Fibroblast of lung (primary cell): ENCODE data around the gene OLFML1. TPM values are rescaled to one million over a fixed set of nuclear protein-coding genes. Genes with fewer than 3 reads are reported as not detected.

ENCODE experiments used
- DNase-seq, 2 donors: peaks; one replicate each; pipeline versions ENCODE4 v3.0.0 to v3.0.0-alpha.2; 2010; ENCODE audit warnings: low read depth in 2 of 2
- H2AFZ ChIP-seq: 2 replicates; pipeline ENCODE4 v1.5.1; 2012; ENCODE audit warnings: low read length, control low read depth, inconsistent platforms
- H3K27ac ChIP-seq: 2 replicates; pipeline ENCODE4 v1.5.1; 2011; ENCODE audit warnings: low read length, control low read depth; ENCODE audit not compliant: insufficient read depth
- H3K27me3 ChIP-seq: 2 replicates; pipeline ENCODE4 v1.5.1; 2011; ENCODE audit warnings: mild to moderate bottlenecking, low read length; ENCODE audit not compliant: control insufficient read depth, insufficient read depth
- H3K36me3 ChIP-seq: 2 replicates; pipeline ENCODE4 v1.5.1; 2011; ENCODE audit warnings: low read length; ENCODE audit not compliant: control insufficient read depth, insufficient read depth
- H3K4me1 ChIP-seq: 2 replicates; pipeline ENCODE4 v1.5.1; 2011; ENCODE audit warnings: low read length; ENCODE audit not compliant: control insufficient read depth, insufficient read depth; ENCODE audit errors: extremely low read depth
- H3K4me2 ChIP-seq: 2 replicates; pipeline ENCODE4 v1.5.1; 2011; ENCODE audit warnings: low read length, control low read depth; ENCODE audit not compliant: insufficient read depth; ENCODE audit errors: extremely low read depth
- H3K4me3 ChIP-seq, 4 experiments: fragments of 200-600 bp in 1 of 4; sonication (generic) in 1 of 4; replicated peaks in 1 of 4; 2 replicates each; pipeline ENCODE4 v1.5.1; 2011 to 2016; ENCODE audit warnings: low read length in 4 of 4, low read depth in 3 of 4, mild to moderate bottlenecking in 3 of 4, control low read depth in 2 of 4, inconsistent platforms in 1 of 4, mixed read lengths in 1 of 4; ENCODE audit not compliant: insufficient read depth in 1 of 4; ENCODE audit errors: control extremely low read depth in 1 of 4
- H3K79me2 ChIP-seq: 2 replicates; pipeline ENCODE4 v1.5.1; 2012; ENCODE audit warnings: mild to moderate bottlenecking, low read length, inconsistent platforms; ENCODE audit not compliant: control insufficient read depth, insufficient read depth
- H3K9ac ChIP-seq: 2 replicates; pipeline ENCODE4 v1.5.1; 2011; ENCODE audit warnings: mild to moderate bottlenecking, low read length, control low read depth; ENCODE audit not compliant: insufficient read depth
- H3K9me3 ChIP-seq: 2 replicates; pipeline ENCODE4 v1.5.1; 2012; ENCODE audit warnings: low read depth, low read length; ENCODE audit not compliant: control insufficient read depth, insufficient read depth
- H4K20me1 ChIP-seq: 2 replicates; pipeline ENCODE4 v1.5.1; 2011; ENCODE audit warnings: low read length; ENCODE audit not compliant: control insufficient read depth, insufficient read depth; ENCODE audit errors: extremely low read depth
- CTCF ChIP-seq, 2 donors: IDR thresholded peaks in 1 of 2; conservative IDR thresholded peaks in 1 of 2; 1 replicate in 1 of 2; 2 replicates in 1 of 2; pipeline ENCODE4 v1.5.1; 2011 to 2012; ENCODE audit warnings: low read length in 2 of 2, control low read depth in 1 of 2, inconsistent platforms in 1 of 2, low read depth in 1 of 2, mild to moderate bottlenecking in 1 of 2
- EZH2 ChIP-seq: IDR thresholded peaks from 2 replicates; pipeline ENCODE4 v1.5.1; 2012; ENCODE audit warnings: low read length, control low read depth, mild to moderate bottlenecking; ENCODE audit errors: missing control alignments
- polyA plus RNA-seq, 2 donors: library from polyadenylated mRNA; depleted of rRNA in 1 of 2; stranded (reverse) in 1 of 2; unstranded in 1 of 2; fragments of >200 nt; gene quantifications; 2 replicates each; pipeline ENCODE4 v1.2.1, GENCODE V29; 2011 to 2012; ENCODE audit warnings: missing spikeins in 1 of 2
- total RNA-seq: library from RNA; depleted of rRNA; stranded (reverse); fragments of >200 nt; gene quantifications from 2 replicates; pipeline ENCODE4 v1.2.1, GENCODE V29; 2014

Gene OLFML1
- total and polyA plus RNA-seq, 2 donors (not counting 1 experiment from before 2014, with no cell fraction given), result 22.8 to 183 TPM

GRCh38 chr11:7545611-7546010, 60.3 kb downstream of the OLFML1 start:
- no peaks in the 10 kb centered on the region for H3K27me3 ChIP-seq
- H3K79me2 ChIP-seq, result no peaks in the 10 kb centered on the region
- no peaks in the 10 kb centered on the region for H3K9me3 ChIP-seq
- no peak for DNase-seq
- H4K20me1 ChIP-seq, result no peaks in the 10 kb centered on the region
- no peaks in the 10 kb centered on the region for H3K4me1 ChIP-seq
- no peaks in the 10 kb centered on the region for H3K36me3 ChIP-seq
- H2AFZ ChIP-seq, result no peak overlapping the region
- no peak overlapping the region for H3K9ac ChIP-seq
- H3K27ac ChIP-seq, result no peak overlapping the region
- H3K4me3 ChIP-seq, result no peak overlapping the region
- TF ChIP-seq EZH2 (no peak), CTCF (conservative IDR thresholded peaks at IDR 0.05 in 1 of 2, IDR thresholded peaks at IDR 0.05 in 1 of 2; ENCODE audit: low read depth in 1 of 2, low read length in 2 of 2) (no peak)
- no peak overlapping the region for H3K4me2 ChIP-seq

- Histone ChIP-seq H3K4me2 (no peak overlapping the region), H2AFZ (no peak overlapping the region), H3K9me3 (no peaks in the 10 kb centered on the region), H4K20me1 (no peaks in the 10 kb centered on the region), H3K79me2 (no peaks in the 10 kb centered on the region), H3K27me3 (no peaks in the 10 kb centered on the region), H3K4me1 (peaks cover 3% of the 10 kb centered on the region), H3K36me3 (no peaks in the 10 kb centered on the region), H3K27ac (no peak overlapping the region), H3K4me3 (no peak overlapping the region), H3K9ac (no peak overlapping the region)
- TF ChIP-seq CTCF (conservative IDR thresholded peaks at IDR 0.05 in 1 of 2, IDR thresholded peaks at IDR 0.05 in 1 of 2; ENCODE audit: low read depth in 1 of 2, low read length in 2 of 2) (no peak), EZH2 (no peak)
- no peak for DNase-seq
Measured at GRCh38 chr11:7546324-7546791, 61.1 kb downstream of the OLFML1 start.

DNA sequence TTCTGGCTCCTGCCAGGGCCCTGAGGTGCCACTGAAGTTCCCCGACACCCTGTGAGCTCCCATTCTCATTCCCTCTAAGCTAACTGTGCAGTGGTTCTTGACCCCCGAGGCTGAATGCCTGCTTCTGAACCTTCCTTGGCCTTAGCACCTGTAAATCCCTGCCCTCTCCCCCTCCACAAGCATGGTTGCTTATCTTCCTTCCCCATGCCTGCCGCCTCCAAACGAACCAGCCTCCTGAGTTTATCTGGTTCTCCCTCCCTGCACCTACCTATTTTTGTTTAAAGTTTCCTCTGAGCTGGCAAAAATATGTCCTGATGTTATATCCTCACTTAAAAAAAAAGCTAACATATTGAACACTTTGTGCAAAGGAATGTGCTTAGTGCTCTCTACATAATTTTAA, 62.4 kb downstream of the OLFML1 start:
- H3K79me2 ChIP-seq, result no peaks in the 10 kb centered on the region
- no peak overlapping the region for H3K27ac ChIP-seq
- no peak for TF ChIP-seq EZH2
- no peak for TF ChIP-seq CTCF (conservative IDR thresholded peaks at IDR 0.05 in 1 of 2, IDR thresholded peaks at IDR 0.05 in 1 of 2; ENCODE audit: low read depth in 1 of 2, low read length in 2 of 2)
- H3K4me1 ChIP-seq, result peaks cover 3% of the 10 kb centered on the region
- no peak overlapping the region for H3K4me2 ChIP-seq
- H3K9ac ChIP-seq, result no peak overlapping the region
- H4K20me1 ChIP-seq, result no peaks in the 10 kb centered on the region
- no peak overlapping the region for H3K4me3 ChIP-seq
- DNase-seq, result no peak
- H3K36me3 ChIP-seq, result no peaks in the 10 kb centered on the region
- no peaks in the 10 kb centered on the region for H3K27me3 ChIP-seq
- H3K9me3 ChIP-seq, result no peaks in the 10 kb centered on the region
- H2AFZ ChIP-seq, result no peak overlapping the region
